CD4-positive, alpha-beta T cell treated with Interleukin-17A for 1 hour (primary cell): ENCODE data around the gene PRKG1.
"Not testable (repeated sequence)": the region's sequence is repeated elsewhere in the genome, so short reads cannot be mapped to it uniquely, and the experiment has no call there.

Source experiments
- DNase-seq: peaks from one replicate; pipeline ENCODE4 v3.0.0-alpha.2; 2020

The PRKG1 gene

DNA sequence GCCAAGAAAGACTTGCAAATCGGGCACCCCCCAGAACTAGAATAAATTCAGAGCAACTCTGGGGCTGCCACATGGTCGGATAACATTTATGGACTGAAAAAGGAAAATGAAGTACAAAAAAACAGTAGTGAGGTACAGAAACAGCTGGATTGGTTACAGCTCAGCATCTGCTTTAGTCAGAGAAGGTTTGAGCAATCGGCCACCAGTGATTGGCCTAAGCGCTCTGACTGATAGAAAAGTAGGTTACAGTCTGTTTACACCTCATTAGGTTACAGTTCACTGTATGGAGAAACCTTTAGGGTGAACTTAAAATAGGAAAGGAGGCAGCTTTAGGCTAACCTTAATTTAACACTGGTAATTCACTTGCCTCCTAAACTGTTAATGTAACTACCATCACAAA is 1137.8 kb downstream of the PRKG1 start:
- no peak for DNase-seq

DNA sequence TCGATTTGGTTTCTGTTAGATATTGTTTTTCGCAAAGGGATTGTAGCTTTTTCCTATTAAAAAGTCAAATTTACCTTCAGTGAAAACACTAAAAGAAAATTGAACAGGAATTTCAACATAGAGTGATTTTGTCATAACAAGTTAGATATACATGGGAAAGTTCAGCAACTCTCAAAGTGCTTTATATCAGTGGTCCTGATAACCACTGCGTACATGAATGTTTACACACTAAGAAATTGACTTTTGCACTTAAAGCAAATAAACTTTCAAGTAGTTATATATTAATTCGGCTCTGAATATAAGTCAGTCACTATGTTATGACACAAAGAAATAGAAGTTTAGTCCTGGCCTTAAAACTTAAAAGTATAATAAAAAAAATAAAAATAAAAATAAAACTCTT is 1138.5 kb downstream of the PRKG1 start:
- no peak for DNase-seq

GRCh38 chr10:52213321-52213752 is 1139.0 kb downstream of the PRKG1 start:
- no peak for DNase-seq

GRCh38 chr10:52215745-52216361 is 1141.6 kb downstream of the PRKG1 start:
- DNase-seq: peak; percentile 56

DNA sequence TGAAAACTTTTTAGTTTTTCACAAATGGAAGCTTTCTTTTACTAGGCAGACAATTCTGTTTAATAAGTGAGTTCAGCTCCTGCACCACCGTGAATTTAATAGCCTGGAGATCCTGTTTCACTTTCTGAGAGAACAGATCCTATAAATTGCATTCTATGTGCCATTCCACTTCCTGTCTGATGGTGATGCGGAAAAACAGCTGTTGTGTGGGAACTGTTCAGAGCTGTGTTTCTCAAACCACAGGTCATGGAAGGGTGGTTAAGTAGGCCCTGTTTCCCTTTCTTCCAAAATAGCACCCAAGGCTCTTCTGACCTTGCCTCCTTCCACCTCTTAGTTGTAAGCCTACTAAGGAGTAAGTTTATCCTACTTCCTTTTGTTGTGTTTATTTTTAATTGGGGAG is 1142.6 kb downstream of the PRKG1 start:
- no peak for DNase-seq

DNA sequence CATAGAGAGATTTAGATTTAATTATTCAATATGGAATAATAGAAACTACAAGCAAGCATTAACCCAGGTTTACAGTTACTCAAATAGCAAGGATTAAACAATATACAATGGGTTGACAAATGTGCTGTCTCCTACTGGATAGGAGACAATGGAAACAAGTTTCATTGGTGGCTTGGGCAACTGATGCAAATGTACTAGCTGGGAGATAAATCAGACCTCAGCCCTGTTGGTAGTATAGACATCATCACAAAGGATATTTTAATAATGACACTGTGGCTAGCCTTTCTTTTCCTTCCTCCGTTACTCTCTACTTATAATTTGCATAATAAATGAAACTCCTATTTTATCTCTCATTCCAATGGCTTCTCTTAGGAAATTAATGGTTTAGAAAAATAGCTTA is 1143.2 kb downstream of the PRKG1 start:
- no peak for DNase-seq

DNA sequence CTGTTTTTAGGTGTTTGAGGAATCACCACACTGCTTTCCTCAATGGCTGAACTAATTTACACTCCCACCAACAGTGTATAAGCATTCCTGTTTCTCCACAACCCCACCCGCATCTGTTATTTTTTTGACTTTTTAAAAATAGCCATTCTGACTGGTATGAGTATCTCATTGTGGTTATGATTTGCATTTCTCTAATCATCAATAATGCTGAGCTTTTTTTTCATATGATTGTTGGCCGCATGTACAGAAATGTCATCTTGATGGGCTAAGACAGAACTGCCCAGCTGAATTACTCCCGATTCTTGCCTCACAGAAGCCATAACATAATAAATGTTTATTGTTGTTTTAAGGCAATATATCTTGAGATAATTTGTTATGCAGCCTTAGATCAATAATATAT is 1146.7 kb downstream of the PRKG1 start:
- no peak for DNase-seq

DNA sequence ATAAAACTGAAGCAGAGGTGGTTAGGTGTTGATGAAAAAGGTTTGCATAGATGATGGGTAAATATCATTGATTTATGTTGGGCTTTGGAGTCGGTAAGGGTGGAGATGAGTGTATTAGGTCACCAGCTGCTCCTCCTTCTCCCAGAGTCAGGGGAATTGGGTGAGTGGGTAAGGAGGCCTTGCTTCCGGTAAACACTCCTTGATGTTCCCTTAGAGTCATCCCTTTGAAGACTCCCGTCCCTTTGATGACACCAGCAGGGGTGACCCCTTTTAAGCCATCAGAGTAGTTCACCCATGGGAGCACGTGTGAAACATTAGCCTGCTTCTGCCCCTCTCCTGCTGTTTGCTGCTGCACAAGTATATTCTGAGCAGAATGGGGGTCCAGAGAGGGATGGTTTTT is 1147.6 kb downstream of the PRKG1 start:
- DNase-seq: no peak

DNA sequence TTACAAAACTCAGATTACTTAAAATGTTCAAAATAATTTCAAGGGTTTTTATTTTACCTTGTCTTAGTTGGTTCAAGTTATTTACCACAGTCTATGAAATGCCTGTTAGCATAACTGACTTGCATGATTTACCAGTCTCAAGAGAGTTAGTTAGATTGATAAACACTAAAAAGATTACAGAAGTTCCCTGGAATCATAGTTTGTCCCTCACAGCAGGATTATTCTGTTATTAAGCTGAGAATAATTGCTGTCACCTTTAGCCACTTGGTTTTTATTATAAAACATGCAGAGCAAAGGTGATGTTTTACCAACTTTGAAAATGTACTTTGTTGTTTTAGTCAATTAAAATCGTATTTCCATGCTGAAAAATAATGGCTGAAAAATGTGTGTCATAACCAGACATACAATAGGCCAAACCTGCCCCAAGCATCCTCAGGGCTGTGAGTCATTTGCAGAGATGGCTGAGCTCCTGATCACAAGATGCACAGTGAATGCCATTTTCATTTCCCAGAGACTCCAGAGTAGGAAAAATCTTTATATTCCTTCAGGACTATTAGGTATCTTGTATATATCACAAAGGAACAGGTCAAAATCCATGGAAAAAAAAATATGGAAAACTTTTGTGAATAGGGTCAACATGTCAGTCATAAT is 1152.0 kb downstream of the PRKG1 start:
- no peak for DNase-seq

GRCh38 chr10:52228556-52228955 is 1154.3 kb downstream of the PRKG1 start:
- no peak for DNase-seq

GRCh38 chr10:52229291-52229931 is 1155.1 kb downstream of the PRKG1 start:
- DNase-seq: no peak

GRCh38 chr10:52232561-52233350 is 1158.5 kb downstream of the PRKG1 start:
- no peak for DNase-seq

DNA sequence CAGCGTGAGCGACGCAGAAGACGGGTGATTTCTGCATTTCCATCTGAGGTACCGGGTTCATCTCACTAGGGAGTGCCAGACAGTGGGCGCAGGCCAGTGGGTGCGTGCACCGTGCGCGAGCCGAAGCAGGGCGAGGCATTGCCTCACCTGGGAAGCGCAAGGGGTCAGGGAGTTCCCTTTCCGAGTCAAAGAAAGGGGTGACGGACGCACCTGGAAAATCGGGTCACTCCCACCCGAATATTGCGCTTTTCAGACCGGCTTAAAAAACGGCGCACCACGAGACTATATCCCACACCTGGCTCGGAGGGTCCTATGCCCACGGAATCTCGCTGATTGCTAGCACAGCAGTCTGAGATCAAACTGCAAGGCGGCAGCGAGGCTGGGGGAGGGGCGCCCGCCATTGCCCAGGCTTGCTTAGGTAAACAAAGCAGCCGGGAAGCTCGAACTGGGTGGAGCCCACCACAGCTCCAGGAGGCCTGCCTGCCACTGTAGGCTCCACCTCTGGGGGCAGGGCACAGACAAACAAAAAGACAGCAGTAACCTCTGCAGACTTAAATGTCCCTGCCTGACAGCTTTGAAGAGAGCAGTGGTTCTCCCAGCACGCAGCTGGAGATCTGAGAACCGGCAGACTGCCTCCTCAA is 1159.2 kb downstream of the PRKG1 start:
- DNase-seq: not testable (repeated sequence)

DNA sequence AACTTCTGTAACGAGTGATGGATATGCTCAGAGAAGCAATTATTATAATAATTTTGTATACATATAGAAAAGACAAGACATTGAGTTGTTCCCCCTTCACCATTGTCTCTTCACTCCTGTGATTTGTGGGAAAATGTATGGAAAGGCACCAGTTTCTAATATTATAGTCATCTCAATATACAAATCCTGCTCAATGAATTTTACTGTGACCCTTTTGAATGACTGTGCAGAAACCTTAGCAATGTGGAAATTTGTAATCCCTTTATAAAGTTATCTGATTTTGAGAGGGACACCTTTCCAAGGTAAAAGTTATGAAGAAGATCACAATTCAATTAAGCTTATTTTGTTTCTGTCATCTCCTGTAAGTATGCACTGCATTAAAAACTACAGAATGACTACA is 1165.5 kb downstream of the PRKG1 start:
- no peak for DNase-seq

- DNase-seq: no peak
Observed at GRCh38 chr10:52245547-52245946, 1171.3 kb downstream of the PRKG1 start.

GRCh38 chr10:52247929-52248328 is 1173.6 kb downstream of the PRKG1 start:
- not testable (repeated sequence) for DNase-seq

DNA sequence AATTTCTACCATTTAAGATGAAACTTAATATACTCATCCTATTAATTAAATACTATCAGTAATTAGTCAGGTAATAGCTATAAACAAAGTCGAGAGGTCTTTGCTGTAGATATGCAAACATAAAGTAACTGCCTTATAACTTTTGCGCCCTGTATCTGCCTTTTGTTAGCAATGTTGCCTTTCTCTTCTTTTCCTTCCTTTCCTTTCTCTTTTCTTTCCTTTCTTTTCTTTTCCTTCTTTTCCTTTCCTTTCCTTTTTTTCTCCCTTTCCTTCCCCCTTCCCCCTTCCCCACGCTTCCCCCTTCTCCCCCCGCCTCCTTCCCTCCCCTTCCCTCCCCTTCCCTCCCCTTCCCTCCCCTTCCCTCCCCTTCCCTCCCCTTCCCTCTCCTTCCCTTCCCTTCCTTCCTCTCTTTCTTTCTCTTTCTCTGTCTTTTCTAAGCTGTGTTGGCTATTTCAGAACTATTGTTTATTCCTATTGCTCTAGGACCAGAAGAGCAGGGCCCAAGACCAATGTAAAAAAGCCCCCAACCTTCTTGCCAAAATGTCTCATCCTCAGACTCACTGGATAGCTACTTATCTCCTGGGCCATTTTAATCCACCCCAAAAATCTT is 1174.5 kb downstream of the PRKG1 start:
- DNase-seq: no peak

- DNase-seq: no peak
Observed at GRCh38 chr10:52249850-52250395, 1175.6 kb downstream of the PRKG1 start.

DNA sequence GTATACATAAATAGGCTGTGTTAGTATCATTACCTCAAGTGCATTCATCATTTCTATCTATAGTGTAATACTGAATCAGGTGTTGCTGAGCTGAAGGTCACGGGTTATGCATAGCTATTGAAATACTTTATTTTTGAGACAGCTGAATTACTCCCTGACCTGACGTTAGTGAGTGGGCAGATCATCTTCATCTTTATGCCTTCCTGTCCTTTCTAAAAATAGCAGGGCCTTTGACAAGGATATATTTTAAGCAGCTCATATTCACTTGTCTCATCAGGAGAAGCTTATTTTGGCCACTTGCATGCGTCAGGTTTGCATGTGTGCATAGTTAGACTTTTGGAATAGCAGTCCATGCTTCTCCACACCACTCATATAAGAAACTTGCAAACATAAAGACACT is 1176.2 kb downstream of the PRKG1 start:
- no peak for DNase-seq

DNA sequence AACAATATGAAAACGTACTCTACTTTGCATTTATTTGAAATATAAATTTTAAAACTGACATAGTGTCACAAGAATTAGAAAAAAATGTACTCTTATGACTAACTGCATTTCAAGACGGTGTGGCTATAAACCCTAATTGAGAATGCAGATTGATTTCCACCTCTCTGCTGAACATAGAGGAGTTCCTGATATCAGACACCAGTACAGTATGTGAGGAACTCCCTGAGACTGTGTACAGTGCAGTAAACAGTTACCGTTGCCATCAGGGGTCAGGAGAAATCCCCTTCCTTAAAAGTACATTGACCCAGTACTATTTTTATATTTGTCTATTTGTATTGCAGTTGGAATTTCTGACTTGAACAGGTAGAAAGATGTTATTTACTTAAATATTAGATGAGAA is 1178.0 kb downstream of the PRKG1 start:
- DNase-seq: no peak

DNA sequence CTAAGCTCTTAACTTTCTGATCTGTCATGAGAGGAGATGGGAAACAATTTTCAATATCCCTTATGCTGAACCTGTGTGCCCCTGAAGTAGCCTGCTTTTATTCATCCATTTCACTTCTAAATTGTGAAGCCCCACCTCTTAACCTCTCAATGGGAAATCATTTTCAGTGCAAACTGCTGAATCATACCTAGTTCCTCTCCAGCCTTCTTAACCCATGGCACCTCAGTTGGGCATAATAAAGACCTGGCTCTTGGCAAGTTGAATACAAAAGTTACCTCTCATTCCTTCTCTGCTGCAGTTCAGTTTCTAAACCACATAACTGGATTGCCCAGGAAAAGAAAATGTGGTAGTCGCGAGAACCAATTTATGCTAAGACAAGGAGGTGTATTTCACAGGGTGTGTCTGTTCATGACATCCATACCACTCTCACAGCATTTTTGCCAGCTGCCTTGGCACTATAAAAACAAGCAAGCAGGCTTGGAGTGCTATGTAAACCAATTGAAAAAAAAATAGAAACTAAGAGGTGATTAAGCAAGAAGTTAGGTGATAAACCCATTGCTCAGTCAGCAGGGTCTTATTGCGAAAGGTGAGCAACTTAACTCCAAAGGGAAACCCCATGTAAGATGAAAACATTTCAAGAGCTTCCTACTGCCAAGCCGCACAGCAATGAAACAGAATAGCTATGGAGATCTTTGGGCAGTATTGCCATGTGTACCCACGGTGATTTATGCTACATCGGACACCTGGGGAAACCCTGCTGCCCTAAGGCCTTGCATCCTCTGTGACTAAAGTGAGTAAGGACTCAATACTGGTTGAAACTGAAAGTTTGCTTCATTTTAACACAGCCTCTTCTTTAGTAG is 1182.8 kb downstream of the PRKG1 start:
- no peak for DNase-seq
